Activated CD4-positive, alpha-beta memory T cell treated with anti-CD3 and anti-CD28 coated beads, Interleukin-2, amount 10 ng/mL, durations not matched to agents 7 days and 5 days (primary cell): Measurements from ENCODE around the gene NEO1. TPM values are rescaled to one million over a fixed set of nuclear protein-coding genes. Genes with fewer than 3 reads are reported as not detected.

ENCODE experiments used
- CTCF ChIA-PET: fragments of 350-600 bp; sonication (Branson Sonifier 250); formaldehyde crosslinking; loops from one replicate; lab custom pipeline; 2021; ENCODE audit warnings: antibody characterized with exemption, inconsistent platforms; lab: Charles Lee
- POLR2A ChIA-PET: fragments of 350-600 bp; sonication (Branson Sonifier 250); formaldehyde crosslinking; loops from one replicate; lab custom pipeline; 2021; ENCODE audit warnings: antibody characterized with exemption; lab: Charles Lee
- DNase-seq: peaks from one replicate; pipeline ENCODE4 v3.0.0-alpha.2; 2020
- H3K27ac Mint-ChIP-seq: one replicate; pipeline ENCODE4 v1.8.0; 2021; ENCODE audit warnings: mild to moderate bottlenecking, mixed read lengths
- H3K27me3 Mint-ChIP-seq: one replicate; pipeline ENCODE4 v1.8.0; 2021; ENCODE audit warnings: mixed read lengths
- H3K36me3 Mint-ChIP-seq: one replicate; pipeline ENCODE4 v1.8.0; 2021; ENCODE audit warnings: low read depth, mixed read lengths
- H3K4me1 Mint-ChIP-seq: one replicate; pipeline ENCODE4 v1.8.0; 2021; ENCODE audit warnings: mixed read lengths
- H3K4me3 Mint-ChIP-seq: one replicate; pipeline ENCODE4 v1.8.0; 2021; ENCODE audit warnings: mild to moderate bottlenecking, mixed read lengths
- H3K9me3 Mint-ChIP-seq: one replicate; pipeline ENCODE4 v1.8.0; 2021; ENCODE audit warnings: mixed read lengths
- total RNA-seq, 2 experiments: library from RNA; stranded (reverse); gene quantifications; one replicate each; pipeline ENCODE4 v1.2.3, GENCODE V29; 2021

The NEO1 gene
- total RNA-seq, 2 experiments from 2014 or later = 7.6 to 8.3 TPM

DNA sequence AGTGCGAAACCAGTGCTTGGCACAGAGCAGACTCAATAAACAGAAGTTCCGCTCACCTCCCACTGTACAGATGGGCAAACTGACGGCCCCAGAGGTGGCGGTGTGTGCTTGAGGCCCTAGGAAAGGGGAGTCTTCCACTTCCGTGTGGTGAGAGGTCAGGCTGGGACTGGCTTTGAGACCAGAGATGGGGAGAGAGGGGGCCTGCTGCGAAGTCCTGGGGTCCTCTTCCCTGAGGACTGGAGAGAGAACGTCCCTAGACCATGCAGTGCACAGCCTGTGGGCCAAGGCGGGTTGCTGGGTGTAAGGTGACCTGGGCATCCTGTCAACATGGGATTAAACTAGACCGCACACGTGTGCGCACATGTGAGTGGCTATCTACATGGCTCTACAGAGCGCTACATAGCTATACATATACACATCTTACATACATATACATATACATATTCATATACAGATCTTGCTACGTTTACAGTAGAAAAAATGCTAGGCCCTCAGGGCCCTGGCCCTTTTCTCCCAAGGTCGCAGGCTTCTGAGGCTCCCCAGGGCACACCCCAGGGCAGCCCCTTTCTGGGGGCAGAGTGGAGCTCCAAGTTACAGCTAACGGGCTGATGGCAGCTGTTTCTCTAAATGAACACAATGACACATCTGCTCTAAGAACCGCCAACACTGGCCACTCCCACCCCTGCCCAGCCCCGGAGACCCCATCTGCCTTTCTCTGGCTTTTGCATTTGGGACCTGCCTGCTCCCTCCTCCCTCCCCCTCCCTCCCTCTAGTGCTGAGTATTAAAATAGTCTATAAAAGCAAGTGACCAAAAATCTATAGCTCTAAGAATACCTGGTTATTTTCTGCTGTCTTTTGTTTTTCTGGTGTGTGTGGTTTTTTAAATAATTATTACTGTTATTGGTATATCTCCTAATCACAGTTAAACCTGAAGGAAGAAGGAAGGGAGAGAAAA lies 269.5 kb downstream of the NEO1 start:
- H3K36me3 Mint-ChIP-seq = no peaks in the 10 kb centered on the region
- CTCF ChIA-PET = interaction anchor here (1.2 kb wide), 1 partner anchor 15 kb away, joined by 3 read pairs; no protein-coding TSS in a partner anchor
- H3K27me3 Mint-ChIP-seq = peaks cover 14% of the 10 kb centered on the region
- peaks cover 4% of the 10 kb centered on the region for H3K4me1 Mint-ChIP-seq
- no peak overlapping the region for H3K4me3 Mint-ChIP-seq
- H3K9me3 Mint-ChIP-seq = no peaks in the 10 kb centered on the region
- POLR2A ChIA-PET = no interaction called here
- DNase-seq = no peak
- H3K27ac Mint-ChIP-seq = no peak overlapping the region

DNA sequence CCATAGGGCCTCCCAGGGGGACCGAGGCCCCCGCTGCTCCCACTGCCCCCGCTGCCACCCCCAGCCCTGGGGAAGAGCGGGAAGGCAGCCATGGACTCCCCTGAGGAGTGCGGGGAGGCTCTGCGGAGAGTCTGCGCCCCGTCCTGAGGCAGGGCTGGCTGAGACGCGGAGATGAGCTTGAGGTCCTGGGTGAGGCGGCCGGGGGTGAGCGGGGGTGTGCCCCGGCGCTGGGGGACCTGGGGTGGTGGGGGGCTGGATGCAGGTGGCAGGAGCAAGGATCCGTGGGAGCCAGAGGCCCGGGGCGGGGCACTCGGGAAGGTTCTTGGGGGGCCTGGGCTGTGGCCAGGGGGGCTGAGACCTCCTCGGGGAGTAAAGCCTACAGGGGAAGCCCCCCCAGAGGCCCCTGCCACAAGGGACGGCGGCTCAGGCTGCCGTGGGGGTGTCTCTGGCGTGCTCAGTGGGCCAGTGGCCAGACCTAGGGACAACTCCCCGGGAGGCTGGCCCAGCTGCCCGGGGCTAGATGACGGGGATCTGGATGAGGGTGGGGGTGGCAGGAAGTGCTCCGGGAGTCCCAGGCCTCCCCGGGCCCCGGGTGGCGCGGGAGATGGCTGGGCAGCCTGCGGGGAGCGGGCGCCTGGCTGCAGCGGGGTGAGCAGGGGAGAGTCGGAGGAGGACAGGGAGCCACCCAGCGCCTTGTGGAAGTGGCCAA lies 270.6 kb downstream of the NEO1 start:
- ChIA-PET POLR2A (no interaction called here), CTCF (interaction anchor here (1.2 kb wide), 1 partner anchor 16 kb away, joined by 3 read pairs; no protein-coding TSS in a partner anchor)
- H3K36me3 Mint-ChIP-seq = no peaks in the 10 kb centered on the region
- peaks cover 10% of the 10 kb centered on the region for H3K27me3 Mint-ChIP-seq
- no peak overlapping the region for H3K4me3 Mint-ChIP-seq
- peaks cover 4% of the 10 kb centered on the region for H3K4me1 Mint-ChIP-seq
- no peak for DNase-seq
- H3K27ac Mint-ChIP-seq = no peak overlapping the region
- H3K9me3 Mint-ChIP-seq = no peaks in the 10 kb centered on the region

DNA sequence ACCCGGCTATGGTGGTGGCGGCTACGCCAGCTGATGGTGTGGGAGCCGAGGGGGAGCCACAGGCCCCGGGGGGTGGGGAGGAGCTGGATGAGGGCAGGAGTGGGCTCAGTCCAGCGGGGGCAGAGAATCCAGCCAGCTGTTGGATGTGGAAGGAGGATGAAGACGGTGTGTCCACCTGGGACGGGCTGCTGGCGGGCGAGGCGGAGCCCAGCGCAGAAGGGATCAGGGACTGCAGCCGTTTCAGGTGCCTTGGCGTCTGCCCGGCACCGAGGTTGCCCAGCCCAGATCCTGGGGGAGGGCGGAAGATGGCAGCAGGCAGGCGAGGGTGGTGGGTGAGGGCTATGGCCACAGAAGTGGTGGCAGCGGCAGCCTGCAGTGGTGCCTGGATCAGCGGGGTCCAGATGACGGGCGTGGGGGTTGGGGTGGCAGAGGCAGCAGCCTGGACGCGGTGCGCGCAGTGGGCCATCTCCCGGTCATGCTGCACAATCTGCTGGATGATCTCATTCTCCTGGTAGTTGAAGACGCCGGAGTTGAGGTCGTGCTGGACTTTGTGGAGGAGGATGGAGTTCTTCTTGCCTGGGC lies 271.2 kb downstream of the NEO1 start:
- no peak overlapping the region for H3K4me3 Mint-ChIP-seq
- peaks cover 7% of the 10 kb centered on the region for H3K27me3 Mint-ChIP-seq
- no peak for DNase-seq
- no peak overlapping the region for H3K27ac Mint-ChIP-seq
- ChIA-PET POLR2A (no interaction called here), CTCF (no interaction called here)
- H3K9me3 Mint-ChIP-seq = no peaks in the 10 kb centered on the region
- peaks cover 4% of the 10 kb centered on the region for H3K4me1 Mint-ChIP-seq
- H3K36me3 Mint-ChIP-seq = no peaks in the 10 kb centered on the region

DNA sequence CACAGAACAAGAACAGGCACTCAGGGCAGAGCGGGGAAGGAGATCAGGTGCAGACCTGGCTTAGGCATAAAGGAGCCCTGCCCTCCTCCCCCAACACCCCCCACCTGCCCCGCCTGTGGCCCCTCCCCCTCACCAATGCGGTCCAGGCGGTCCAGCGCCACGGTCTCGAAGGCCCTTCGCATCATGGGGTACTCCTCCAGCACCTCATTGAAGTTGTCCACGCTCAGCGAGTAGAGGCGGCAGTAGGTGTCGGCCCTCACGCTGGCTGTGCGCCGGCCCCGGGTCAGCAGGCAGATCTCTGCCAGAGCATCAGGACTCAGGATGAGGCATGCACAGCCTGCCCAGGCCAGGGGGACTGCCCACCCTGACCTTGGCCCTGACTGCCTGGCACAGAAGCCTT lies 271.7 kb downstream of the NEO1 start:
- Mint-ChIP-seq H3K4me3 (no peak overlapping the region), H3K9me3 (no peaks in the 10 kb centered on the region), H3K27ac (no peak overlapping the region), H3K27me3 (peaks cover 7% of the 10 kb centered on the region), H3K36me3 (no peaks in the 10 kb centered on the region), H3K4me1 (peaks cover 4% of the 10 kb centered on the region)
- ChIA-PET CTCF (no interaction called here), POLR2A (no interaction called here)
- no peak for DNase-seq

DNA sequence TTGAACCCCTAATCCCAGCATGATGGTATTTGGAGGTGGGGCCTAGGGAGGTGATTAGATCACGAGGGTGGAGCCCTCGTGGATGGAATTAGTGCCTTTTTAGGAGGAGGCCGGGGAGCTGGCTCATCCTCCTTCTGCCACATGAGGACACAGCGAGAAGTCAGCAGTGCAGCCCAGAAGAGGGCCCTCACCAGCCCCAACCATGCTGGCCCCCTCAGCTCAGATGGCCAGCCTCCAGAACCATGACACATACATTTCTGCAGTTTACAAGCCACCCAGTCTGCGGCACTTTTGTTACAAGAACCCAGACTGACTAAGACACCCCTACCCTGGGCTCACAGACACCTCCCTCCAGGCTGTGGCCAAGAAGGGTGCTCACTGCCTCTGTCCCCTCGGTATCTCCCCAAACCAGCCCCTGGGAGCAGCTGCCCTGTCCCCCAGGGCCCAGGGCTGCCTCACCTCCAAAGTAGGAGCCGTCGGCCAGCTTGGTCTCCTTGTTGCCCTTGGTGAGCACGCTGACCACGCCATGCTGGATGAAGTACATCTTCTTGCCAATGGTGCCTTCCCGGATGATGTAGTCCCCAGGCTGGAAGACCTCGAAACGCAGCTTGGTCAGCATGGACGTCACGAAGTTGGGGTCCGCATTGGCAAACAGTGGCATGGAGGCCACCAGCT lies 272.4 kb downstream of the NEO1 start:
- H3K27ac Mint-ChIP-seq = no peak overlapping the region
- ChIA-PET POLR2A (no interaction called here), CTCF (interaction anchor here (1.5 kb wide), 1 partner anchor 380 kb away, joined by 3 read pairs; no protein-coding TSS in a partner anchor)
- H3K27me3 Mint-ChIP-seq = peaks cover 4% of the 10 kb centered on the region
- H3K4me1 Mint-ChIP-seq = peaks cover 4% of the 10 kb centered on the region
- DNase-seq = no peak
- no peaks in the 10 kb centered on the region for H3K9me3 Mint-ChIP-seq
- H3K4me3 Mint-ChIP-seq = no peak overlapping the region
- H3K36me3 Mint-ChIP-seq = no peaks in the 10 kb centered on the region

DNA sequence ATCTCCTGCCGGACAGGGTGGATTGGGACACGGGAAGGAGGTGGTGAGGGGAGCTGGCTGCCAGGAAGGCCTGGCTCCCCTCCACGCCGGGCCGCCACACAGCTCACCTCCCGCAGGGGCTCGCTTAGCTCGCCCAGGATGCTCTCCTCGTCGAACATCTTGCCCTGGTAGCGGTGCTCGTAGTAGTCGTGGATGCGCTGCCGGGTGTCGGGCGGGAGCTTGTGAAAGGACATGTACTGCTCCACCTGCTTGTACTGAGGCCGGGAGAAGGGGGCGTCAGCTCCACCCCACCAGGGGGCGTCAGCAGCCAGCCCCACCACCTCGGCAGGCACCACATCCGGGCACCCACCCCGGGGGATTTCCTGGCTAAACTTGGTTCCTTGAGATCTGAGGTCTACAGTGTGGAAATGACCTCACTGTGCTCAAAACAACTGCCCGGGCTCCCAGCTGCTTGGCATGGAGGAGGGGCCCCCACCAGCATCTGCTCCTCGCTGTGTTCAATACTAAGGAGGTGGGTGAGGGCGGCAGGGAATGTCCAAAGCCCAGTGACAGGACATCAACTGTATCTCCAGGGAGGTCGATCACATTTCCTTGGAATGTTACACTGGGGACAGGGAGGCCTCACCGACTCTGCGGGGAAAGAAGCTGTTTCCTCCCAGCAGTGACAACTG lies 273.1 kb downstream of the NEO1 start:
- DNase-seq = no peak
- Mint-ChIP-seq H3K4me1 (peaks cover 4% of the 10 kb centered on the region), H3K27ac (no peak overlapping the region), H3K9me3 (no peaks in the 10 kb centered on the region), H3K36me3 (no peaks in the 10 kb centered on the region), H3K27me3 (peaks cover 4% of the 10 kb centered on the region), H3K4me3 (no peak overlapping the region)
- CTCF ChIA-PET = interaction anchor here (1.5 kb wide), 1 partner anchor 379 kb away, joined by 3 read pairs; no protein-coding TSS in a partner anchor
- POLR2A ChIA-PET = no interaction called here

DNA sequence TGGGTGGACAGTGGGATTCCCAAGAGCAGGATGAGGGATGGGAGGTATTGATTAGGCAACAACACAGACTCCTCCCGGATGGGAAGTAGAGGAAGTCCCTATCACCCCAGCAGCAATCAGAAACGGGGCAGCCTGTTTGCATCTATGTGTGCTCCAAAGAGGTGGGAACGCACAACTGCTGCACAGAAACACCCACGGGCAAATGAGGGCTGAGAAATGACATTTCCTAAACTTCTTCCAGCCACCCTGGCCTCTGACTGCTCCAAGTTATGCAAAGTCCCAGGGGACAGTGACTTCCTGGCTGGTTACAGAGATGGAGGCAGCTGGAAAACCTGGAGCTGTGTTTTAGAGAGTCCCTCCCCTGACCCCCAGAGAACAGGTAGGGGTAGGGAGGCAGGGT lies 273.9 kb downstream of the NEO1 start:
- H3K9me3 Mint-ChIP-seq = no peaks in the 10 kb centered on the region
- H3K4me3 Mint-ChIP-seq = no peak overlapping the region
- CTCF ChIA-PET = interaction anchor here (1.5 kb wide), 1 partner anchor 378 kb away, joined by 3 read pairs; no protein-coding TSS in a partner anchor
- H3K27me3 Mint-ChIP-seq = peaks cover 4% of the 10 kb centered on the region
- no peak overlapping the region for H3K27ac Mint-ChIP-seq
- POLR2A ChIA-PET = no interaction called here
- DNase-seq = no peak
- peaks cover 4% of the 10 kb centered on the region for H3K4me1 Mint-ChIP-seq
- H3K36me3 Mint-ChIP-seq = no peaks in the 10 kb centered on the region

DNA sequence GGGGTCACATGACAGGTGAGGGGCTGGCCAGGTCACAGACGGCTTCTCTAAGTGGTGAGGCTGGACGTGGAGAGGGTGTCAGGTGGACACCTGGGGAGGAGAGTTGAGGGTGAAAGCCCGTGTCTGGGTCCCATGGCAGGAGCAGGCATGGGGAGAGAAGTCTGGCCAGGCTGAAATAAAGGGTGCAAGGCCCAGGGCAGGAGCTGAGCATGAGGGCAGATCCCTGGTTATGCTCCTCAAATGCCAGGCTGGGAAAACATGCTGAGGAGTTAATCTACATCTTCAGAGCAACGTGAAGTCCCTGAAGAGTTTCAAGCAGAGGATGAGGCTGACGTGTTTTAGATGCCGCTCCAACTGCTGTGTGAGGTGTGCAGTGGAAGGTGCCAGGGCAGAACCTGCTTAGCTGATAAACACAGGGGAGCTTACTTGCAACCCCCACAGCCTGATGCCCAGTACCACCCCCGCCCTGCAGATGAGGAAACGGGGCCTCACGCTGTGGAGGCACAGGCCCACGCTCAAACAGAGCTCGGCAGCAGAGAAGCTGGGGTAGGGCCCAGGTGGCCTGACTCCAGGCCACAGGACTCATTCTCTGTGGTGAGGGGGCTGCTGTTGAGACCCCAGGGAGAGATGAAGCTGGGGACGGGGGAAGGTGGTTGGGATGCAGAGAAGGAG lies 276.0 kb downstream of the NEO1 start:
- Mint-ChIP-seq H3K4me1 (peaks cover 4% of the 10 kb centered on the region), H3K27ac (no peak overlapping the region), H3K27me3 (peaks cover 4% of the 10 kb centered on the region), H3K36me3 (no peaks in the 10 kb centered on the region), H3K4me3 (no peak overlapping the region), H3K9me3 (no peaks in the 10 kb centered on the region)
- ChIA-PET CTCF (no interaction called here), POLR2A (no interaction called here)
- no peak for DNase-seq

DNA sequence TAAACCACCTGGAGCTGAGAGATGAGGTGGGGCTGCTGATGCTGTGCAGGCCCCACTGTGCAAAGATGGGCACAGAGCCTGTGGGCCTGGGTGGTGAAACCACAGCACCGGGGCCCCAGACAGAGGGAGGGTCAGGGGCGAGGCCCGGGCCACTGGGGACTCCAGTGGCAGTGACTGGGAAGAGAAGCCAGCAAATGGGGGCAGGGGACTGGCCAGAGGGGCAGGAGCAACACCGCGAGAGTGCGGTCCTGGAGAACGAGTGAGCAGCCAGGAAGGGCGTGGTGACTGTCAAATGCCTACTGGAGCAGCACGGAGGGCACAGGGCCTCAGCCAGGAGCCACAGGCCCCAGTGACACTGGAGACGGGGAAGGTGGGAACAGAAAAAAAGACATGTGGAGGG lies 276.7 kb downstream of the NEO1 start:
- ChIA-PET CTCF (no interaction called here), POLR2A (no interaction called here)
- no peaks in the 10 kb centered on the region for H3K36me3 Mint-ChIP-seq
- no peak for DNase-seq
- H3K9me3 Mint-ChIP-seq = no peaks in the 10 kb centered on the region
- peaks cover 4% of the 10 kb centered on the region for H3K27me3 Mint-ChIP-seq
- H3K4me1 Mint-ChIP-seq = peaks cover 4% of the 10 kb centered on the region
- no peak overlapping the region for H3K4me3 Mint-ChIP-seq
- H3K27ac Mint-ChIP-seq = no peak overlapping the region

DNA sequence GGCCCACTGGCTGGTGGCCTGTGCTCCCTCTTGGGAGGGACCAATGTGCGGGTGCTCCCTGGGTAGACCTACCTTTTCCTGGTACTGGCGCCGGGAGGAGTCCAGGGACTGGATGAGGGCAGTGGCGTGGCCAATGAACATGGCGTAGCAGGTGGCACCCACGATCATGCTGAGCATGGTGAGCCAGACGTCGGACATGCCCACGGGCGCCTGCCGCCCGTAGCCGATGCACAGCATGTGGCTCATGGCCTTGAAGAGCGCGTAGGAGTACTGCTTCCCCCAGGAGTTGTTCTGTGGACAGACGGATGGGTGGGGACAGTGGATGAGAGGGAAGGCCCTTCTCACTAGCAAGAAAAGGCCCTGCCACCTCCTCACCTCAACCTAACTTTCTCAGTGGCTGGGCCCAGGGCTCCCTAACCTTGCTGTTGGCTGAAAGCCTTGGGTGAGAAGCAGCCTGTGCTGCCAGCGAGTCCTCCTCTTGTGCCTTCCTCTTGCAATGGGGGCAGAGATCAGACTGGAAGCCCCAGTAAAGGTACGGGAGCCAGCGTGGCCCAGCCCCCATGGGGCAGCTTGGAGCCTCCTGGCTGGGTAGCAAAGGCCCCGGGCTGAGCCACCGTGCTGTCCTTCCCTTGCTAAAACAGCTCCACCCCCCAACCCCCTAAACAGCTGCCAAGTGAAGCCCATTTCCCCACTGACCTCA lies 277.4 kb downstream of the NEO1 start:
- H3K36me3 Mint-ChIP-seq = no peaks in the 10 kb centered on the region
- no peak overlapping the region for H3K4me3 Mint-ChIP-seq
- ChIA-PET POLR2A (no interaction called here), CTCF (no interaction called here)
- DNase-seq = no peak
- H3K27ac Mint-ChIP-seq = no peak overlapping the region
- H3K27me3 Mint-ChIP-seq = peaks cover 4% of the 10 kb centered on the region
- peaks cover 4% of the 10 kb centered on the region for H3K4me1 Mint-ChIP-seq
- H3K9me3 Mint-ChIP-seq = no peaks in the 10 kb centered on the region

DNA sequence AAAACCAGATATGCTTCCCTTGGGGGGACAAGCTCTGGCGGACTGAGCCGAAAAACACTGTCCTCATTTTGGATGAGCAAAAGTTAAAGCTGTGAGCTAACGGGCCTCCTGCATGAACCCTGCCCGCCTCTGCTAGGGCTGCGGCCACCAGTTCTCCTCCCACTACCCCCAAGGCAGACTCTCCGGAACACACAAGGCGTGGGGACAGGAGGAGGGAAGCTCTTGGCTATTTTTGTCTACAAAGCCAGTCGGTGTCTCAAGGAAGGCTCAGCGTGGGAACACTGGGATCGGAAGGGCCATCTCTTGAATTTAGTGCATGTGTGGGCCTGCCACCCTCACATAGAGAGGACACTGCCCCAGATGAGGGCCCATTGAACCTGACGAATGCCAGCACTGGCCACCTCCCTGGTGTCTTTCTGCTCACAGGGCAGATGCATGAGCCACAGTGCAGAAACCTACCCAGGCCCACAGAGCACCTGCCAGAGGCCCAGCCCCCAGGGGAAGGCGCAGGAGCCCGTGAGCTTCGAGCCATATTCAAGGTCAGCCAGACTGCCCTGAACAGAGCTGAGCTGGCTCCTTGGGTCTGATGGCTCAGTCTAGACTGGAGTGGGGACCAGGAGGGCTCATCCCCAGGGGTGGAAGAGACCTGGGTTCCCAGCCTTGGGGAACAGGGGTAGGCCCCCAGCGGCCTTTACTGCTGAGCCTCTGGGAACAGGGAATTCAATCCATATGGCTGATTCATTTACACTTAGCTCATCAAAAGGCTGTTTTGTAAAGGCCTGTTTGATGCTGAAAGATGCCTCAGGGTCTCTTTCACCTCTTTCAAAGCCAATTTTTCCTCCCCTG lies 278.2 kb downstream of the NEO1 start:
- no peak overlapping the region for H3K4me3 Mint-ChIP-seq
- H3K9me3 Mint-ChIP-seq = no peaks in the 10 kb centered on the region
- peaks cover 4% of the 10 kb centered on the region for H3K27me3 Mint-ChIP-seq
- no peak overlapping the region for H3K27ac Mint-ChIP-seq
- POLR2A ChIA-PET = interaction anchor here (0.5 kb wide), 1 partner anchor 90 kb away, joined by 3 read pairs; no protein-coding TSS in a partner anchor
- CTCF ChIA-PET = interaction anchor here (1.3 kb wide), 1 partner anchor 134 kb away, joined by 3 read pairs; no protein-coding TSS in a partner anchor
- no peaks in the 10 kb centered on the region for H3K36me3 Mint-ChIP-seq
- H3K4me1 Mint-ChIP-seq = peaks cover 4% of the 10 kb centered on the region
- DNase-seq = no peak
